IPS DF 4.7 (cell line): ENCODE measurements around the gene MRPL54.
"Not testable (repeated sequence)": the region's sequence is repeated elsewhere in the genome, so short reads cannot be mapped to it uniquely, and the experiment has no call there.

ENCODE experiments used
- DNase-seq: peaks from one replicate; pipeline ENCODE4 v3.0.0-alpha.2; 2013; ENCODE audit warnings: low spot score; ENCODE audit errors: extremely low read depth

The MRPL54 gene

GRCh38 chr19:3808420-3809143, 46.1 kb downstream of the MRPL54 start:
- no peak for DNase-seq

DNA sequence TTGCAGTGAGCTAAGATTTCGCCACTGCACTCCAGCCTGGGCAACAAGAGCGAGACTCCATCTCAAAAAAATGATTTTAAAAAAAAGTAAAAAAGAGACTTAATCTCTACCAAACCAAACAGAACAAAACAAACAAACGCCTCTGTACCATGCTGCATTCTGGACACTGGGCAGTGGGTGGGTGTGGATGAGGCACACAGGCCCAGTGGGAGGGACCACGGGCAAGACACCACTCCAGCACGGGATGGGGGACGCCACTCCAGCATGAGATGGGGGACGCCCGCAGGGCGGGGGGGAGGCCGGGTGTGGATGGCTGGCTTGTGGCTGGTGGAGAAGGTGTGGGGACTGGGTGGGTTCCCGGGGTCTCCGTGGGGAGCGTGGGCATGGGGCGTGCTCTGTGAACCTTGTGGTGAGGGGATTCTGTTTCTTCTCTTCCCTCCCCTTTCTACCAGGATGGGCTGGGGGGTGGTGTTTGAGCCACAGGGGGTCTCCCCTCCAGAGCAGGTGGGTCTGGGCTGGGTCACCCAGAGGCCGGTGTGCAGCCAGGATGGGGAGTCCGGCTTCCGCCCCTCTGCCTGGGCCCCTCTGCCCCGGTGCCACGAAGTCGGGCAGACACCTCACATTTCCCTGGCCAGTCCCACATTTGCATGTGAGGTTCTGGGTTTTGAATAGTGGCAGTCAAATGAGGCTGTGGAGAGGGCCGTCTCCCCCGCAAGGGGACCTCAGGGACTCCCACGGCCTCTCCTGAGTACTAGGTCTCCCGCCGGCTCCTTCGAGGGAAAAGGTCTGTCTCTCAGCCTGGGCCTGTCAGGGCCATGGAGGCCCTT, 47.6 kb downstream of the MRPL54 start:
- DNase-seq = no peak

DNA sequence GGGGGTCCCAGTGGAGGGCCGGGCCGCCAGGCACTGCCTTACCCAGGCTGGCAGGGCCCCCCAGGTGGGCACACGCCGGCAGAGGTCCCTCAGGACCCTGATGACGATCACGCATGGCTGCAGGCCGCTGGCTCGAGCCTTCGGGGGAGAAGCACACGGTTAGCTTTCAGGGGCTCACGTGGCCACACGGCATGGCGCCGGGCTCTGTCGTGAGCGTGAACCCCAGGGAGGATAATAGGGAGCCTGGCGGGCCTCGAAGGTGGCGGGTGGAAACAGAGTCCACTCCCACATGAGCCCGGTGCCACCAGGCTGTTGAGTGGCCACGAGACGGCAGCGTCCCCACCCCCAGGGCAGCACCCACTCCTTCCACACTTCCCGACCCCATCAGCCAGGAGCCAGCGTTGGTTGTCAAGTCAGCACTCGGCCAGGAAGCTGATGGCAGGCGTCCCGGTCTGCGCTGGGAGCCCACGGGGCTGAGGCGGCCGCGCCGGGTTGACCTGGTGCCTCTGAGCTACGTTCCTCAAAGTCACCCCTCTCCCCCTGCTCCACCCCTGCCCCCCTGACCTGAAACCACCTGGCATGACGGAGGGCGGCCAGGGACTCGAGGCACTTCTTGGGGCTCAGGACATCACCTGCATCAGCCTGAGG, 48.4 kb downstream of the MRPL54 start:
- no peak for DNase-seq

DNA sequence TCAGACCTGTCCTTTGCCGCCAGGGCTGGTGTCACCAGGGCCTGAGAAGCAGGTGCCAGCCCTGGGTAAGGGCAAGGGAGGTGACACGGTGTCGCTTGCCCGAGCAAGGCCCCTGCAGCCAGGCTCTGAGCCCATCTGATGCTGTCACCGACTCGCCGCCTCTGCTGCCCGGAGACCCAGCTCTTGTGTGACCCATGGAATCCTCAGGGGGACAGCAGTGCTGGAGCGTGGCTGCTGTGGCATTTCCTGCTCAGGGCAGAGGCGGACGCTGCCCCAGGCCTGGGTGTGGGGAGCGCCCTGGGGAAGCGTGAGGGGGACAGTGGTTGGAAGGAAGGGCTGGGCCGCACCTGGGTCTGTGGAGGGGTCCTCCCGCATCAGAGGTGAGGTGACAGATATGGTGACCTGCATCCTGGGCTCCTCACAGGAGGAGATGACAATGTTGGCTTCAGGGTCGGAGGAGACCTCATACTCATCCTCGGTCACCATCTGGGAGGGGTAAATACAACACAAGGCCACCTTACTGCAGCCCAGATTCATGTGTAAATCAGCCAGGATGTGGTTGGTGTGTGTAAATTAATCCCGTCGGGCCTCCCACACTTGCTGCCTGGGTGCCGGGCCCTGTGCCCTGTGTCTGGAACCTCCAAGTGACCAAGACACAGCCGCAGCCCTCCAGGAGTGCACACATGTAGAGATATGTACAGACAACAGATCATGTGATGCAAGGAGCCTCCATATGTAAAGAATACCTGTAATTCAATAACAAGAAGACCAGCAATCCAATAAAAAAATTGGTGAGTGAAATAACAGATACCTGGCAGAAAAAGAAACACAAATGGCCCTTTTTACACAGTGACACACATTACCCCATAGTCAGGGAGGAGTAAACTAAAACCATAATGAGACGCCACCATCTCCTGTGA, 51.3 kb downstream of the MRPL54 start:
- no peak for DNase-seq

GRCh38 chr19:3814648-3815047, 52.2 kb downstream of the MRPL54 start:
- no peak for DNase-seq

DNA sequence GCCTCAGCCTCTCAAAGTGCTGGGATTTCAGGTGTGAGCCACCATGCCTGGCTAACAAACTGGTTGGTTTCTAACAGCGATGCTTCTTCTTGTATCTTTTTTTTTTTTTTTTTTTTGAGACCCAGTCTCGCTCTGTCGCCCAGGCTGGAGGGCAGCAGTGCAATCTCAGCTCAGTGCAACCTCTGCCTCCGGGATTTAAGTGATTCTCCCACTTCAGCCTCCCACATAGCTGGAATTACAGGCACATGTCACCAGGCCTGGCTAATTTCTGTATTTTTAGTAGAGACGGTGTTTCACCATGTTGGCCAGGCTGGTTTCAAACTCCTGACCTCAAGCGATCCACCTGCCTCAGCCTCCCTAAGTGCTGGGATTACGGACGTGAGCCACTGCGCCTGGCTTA, 53.7 kb downstream of the MRPL54 start:
- not testable (repeated sequence) for DNase-seq

DNA sequence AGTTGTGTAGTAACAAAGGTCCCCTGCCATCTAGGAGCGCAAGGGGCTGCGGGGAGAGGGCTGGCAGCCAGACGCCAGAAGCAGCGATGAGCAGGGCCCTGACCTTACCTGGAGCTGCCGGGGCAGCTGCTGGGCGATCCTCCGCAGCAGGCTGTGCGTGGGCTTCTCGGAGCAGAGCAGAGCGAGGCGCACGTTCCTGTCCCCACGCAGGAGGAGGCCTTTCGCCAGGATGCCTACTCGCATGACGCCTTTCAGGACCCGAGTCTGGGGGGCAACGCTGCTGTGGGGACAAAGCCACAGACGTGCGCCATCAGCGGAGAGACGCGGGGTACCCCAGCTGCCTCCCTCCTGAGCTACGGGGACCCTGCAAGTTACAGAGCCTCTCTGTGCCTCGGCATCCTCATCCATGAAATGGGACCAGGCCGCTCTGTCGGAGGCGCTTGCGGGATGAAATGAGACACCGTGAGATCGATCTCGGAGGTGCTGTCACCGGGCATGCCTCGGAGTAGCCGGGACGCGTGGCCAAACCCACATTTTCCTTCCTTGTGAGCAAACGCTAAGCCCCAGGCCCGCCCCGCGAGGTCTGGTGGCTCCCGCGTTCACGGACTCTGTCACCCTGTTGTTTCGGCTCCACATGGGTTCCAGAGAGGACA, 54.2 kb downstream of the MRPL54 start:
- DNase-seq = no peak
